Activated CD4-positive, alpha-beta memory T cell treated with anti-CD3 and anti-CD28 coated beads for 36 hours (primary cell): ENCODE results near the gene UBE4A. TPM values are rescaled to one million over a fixed set of nuclear protein-coding genes. Genes with fewer than 3 reads are reported as not detected.

Experiments used
- CTCF ChIA-PET: fragments of 350-600 bp; sonication (Branson Sonifier 250); formaldehyde crosslinking; loops from one replicate; lab custom pipeline; 2021; ENCODE audit warnings: antibody characterized with exemption, inconsistent platforms; lab: Charles Lee
- POLR2A ChIA-PET: fragments of 350-600 bp; sonication (Branson Sonifier 250); formaldehyde crosslinking; loops from one replicate; lab custom pipeline; 2021; ENCODE audit warnings: antibody characterized with exemption; lab: Charles Lee
- DNase-seq: peaks from one replicate; pipeline ENCODE4 v3.0.0-alpha.2; 2020
- H3K27ac Mint-ChIP-seq: one replicate; pipeline ENCODE4 v1.8.0; 2021; ENCODE audit warnings: mixed read lengths
- H3K27me3 Mint-ChIP-seq: one replicate; pipeline ENCODE4 v1.8.0; 2021; ENCODE audit warnings: mixed read lengths
- H3K36me3 Mint-ChIP-seq: one replicate; pipeline ENCODE4 v1.8.0; 2021; ENCODE audit warnings: mixed read lengths
- H3K4me1 Mint-ChIP-seq: one replicate; pipeline ENCODE4 v1.8.0; 2021; ENCODE audit warnings: low read depth, mixed read lengths
- H3K4me3 Mint-ChIP-seq: one replicate; pipeline ENCODE4 v1.8.0; 2021; ENCODE audit warnings: mild to moderate bottlenecking, mixed read lengths
- H3K9me3 Mint-ChIP-seq: one replicate; pipeline ENCODE4 v1.8.0; 2021; ENCODE audit warnings: mixed read lengths
- intact Hi-C: fragments of 100-400 bp; cut with micrococcal nuclease; formaldehyde crosslinking; loops from one replicate; pipeline ENCODE4 v1.15.1; 2023
- total RNA-seq, 2 experiments: library from RNA; stranded (reverse); gene quantifications; one replicate each; pipeline ENCODE4 v1.2.3, GENCODE V29; 2021

UBE4A gene
- total RNA-seq, 2 experiments from 2014 or later, result 39.1 to 40.4 TPM

DNA sequence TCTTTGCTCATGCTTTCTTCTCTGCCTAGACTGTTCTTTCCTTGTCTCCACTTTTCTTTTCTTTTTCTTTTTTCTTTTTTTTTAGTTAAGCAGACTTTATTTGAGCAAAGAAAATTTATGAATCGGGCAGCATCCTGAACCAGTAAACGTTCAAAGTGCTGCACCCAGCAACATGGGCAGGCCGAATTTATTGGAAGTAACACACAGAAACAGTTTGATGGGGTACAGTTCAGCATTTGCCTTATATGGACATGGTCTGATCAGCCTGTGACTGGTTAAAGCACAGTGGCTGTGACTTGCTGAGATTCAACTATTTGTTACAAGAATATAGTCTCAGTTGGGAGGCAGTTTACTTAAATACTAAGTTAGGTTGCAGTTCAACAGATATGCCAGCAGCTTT, 38.9 kb upstream of the UBE4A start:
- intact Hi-C loops, result no loop called here
- H3K36me3 Mint-ChIP-seq, result peaks cover 18% of the 10 kb centered on the region
- ChIA-PET CTCF (no interaction called here), POLR2A (no interaction called here)
- no peaks in the 10 kb centered on the region for H3K9me3 Mint-ChIP-seq
- DNase-seq, result no peak
- H3K4me3 Mint-ChIP-seq, result no peak overlapping the region
- no peaks in the 10 kb centered on the region for H3K27me3 Mint-ChIP-seq
- H3K4me1 Mint-ChIP-seq, result peaks cover 62% of the 10 kb centered on the region
- H3K27ac Mint-ChIP-seq, result no peak overlapping the region

GRCh38 chr11:118321386-118322082, 37.9 kb upstream of the UBE4A start:
- CTCF ChIA-PET, result interaction anchor here (1.2 kb wide), 1 partner anchor 27 kb away, joined by 4 read pairs; no protein-coding TSS in a partner anchor
- peaks cover 11% of the 10 kb centered on the region for H3K36me3 Mint-ChIP-seq
- POLR2A ChIA-PET, result no interaction called here
- peaks cover 52% of the 10 kb centered on the region for H3K4me1 Mint-ChIP-seq
- DNase-seq, result no peak
- H3K9me3 Mint-ChIP-seq, result no peaks in the 10 kb centered on the region
- intact Hi-C loops, result no loop called here
- no peak overlapping the region for H3K4me3 Mint-ChIP-seq
- H3K27ac Mint-ChIP-seq, result no peak overlapping the region
- no peaks in the 10 kb centered on the region for H3K27me3 Mint-ChIP-seq

DNA sequence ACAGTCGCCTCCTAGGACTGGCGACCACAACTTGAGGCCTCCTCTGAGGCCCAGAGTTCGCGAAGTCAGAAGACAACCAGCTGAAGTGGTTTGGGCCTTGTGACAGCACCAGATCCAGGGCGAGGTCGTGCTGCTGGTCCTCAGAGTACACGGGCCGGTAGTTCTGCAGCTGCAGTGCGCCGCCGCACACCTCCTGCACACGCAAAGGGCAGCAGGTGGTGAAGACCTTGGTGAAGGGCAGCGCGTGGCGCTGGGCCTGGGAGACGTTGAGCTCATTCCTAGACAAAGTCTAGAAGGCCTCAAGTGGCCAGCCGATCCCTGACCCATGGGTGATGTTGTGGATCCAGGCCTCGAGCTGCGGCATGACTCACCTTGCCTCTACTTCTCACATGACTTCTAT, 36.7 kb upstream of the UBE4A start:
- CTCF ChIA-PET, result interaction anchor here (1.1 to 1.5 kb wide), 2 partner anchors 31 to 151 kb away, joined by 3 to 5 read pairs; no protein-coding TSS in a partner anchor
- no peak overlapping the region for H3K4me3 Mint-ChIP-seq
- no peak overlapping the region for H3K27ac Mint-ChIP-seq
- no peaks in the 10 kb centered on the region for H3K27me3 Mint-ChIP-seq
- peaks cover 43% of the 10 kb centered on the region for H3K4me1 Mint-ChIP-seq
- DNase-seq, result no peak
- H3K9me3 Mint-ChIP-seq, result no peaks in the 10 kb centered on the region
- peaks cover 4% of the 10 kb centered on the region for H3K36me3 Mint-ChIP-seq
- intact Hi-C loops, result no loop called here
- POLR2A ChIA-PET, result interaction anchor here (1.6 kb wide), 1 partner anchor 17 kb away, joined by 6 read pairs; no protein-coding TSS in a partner anchor

GRCh38 chr11:118325283-118325682, 34.1 kb upstream of the UBE4A start:
- no peaks in the 10 kb centered on the region for H3K27me3 Mint-ChIP-seq

DNA sequence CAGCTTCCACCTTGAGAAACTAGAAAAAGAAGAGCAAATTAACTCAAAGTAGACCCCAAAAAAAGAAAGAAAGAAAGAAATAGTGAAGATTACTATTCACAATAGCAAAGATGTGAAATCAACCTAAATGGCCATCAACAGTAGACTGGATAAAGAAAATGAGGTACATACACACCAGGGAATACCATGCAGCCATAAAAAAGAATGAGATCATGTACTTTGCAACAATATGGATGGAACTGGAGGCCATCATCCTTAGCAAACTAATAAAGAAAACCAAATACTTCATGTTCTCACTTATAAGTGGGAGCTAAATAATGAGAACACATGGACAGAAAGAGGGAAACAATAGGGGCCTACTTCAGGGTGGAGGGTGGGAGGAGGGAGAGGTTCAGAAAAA, 30.7 kb upstream of the UBE4A start:
- Mint-ChIP-seq H3K27me3 (no peaks in the 10 kb centered on the region), H3K4me1 (peaks cover 10% of the 10 kb centered on the region), H3K9me3 (no peaks in the 10 kb centered on the region), H3K4me3 (no peak overlapping the region), H3K36me3 (no peaks in the 10 kb centered on the region), H3K27ac (no peak overlapping the region)
- DNase-seq, result no peak
- ChIA-PET CTCF (interaction anchor here (1.2 kb wide), 1 partner anchor 33 kb away, joined by 3 read pairs; no protein-coding TSS in a partner anchor), POLR2A (no interaction called here)
- intact Hi-C loops, result no loop called here

More at GRCh38 chr11:118325283-118325682, 34.1 kb upstream of the UBE4A start:
- no peak for DNase-seq
- peaks cover 4% of the 10 kb centered on the region for H3K36me3 Mint-ChIP-seq
- POLR2A ChIA-PET, result no interaction called here
- no peak overlapping the region for H3K27ac Mint-ChIP-seq
- peaks cover 23% of the 10 kb centered on the region for H3K4me1 Mint-ChIP-seq
- intact Hi-C loops, result no loop called here
- CTCF ChIA-PET, result no interaction called here
- H3K4me3 Mint-ChIP-seq, result no peak overlapping the region
- no peaks in the 10 kb centered on the region for H3K9me3 Mint-ChIP-seq

DNA sequence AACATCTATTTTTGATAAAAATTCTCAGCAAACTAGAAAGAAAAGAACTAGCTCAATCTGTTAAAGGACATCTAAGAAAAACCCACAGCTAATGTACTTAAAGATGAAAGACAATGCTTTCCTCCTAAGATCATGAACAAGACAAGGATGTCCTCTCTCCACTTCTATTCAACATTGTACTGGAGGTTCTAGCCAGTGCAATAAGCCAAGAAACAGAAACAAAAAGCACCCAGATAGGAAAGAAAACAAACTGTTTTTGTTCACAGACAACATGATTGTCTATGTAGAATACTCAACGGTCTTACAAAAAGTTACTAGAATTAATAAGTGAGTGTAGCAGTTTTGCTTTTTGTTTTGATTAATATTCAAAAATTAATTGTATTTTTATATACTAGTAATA, 24.7 kb upstream of the UBE4A start:
- Mint-ChIP-seq H3K4me1 (peaks cover 43% of the 10 kb centered on the region), H3K4me3 (peak overlapping the region; percentile 51)
- CTCF ChIA-PET, result interaction anchor here (0.6 to 1.1 kb wide), 2 partner anchors 39 to 107 kb away, joined by 3 read pairs; no protein-coding TSS in a partner anchor

GRCh38 chr11:118338637-118339061, 20.8 kb upstream of the UBE4A start:
- ChIA-PET CTCF (interaction anchor here (0.6 to 5.0 kb wide), 7 partner anchors 14 to 140 kb away, joined by 3 to 29 read pairs (median 4); no protein-coding TSS in a partner anchor), POLR2A (interaction anchor here (0.8 to 1.6 kb wide), 6 partner anchors 12 to 140 kb away, joined by 3 to 6 read pairs (median 3); no protein-coding TSS in a partner anchor)
- H3K4me1 Mint-ChIP-seq, result peaks cover 48% of the 10 kb centered on the region
- H3K27ac Mint-ChIP-seq, result peak overlapping the region; percentile 98
- peaks cover 45% of the 10 kb centered on the region for H3K36me3 Mint-ChIP-seq
- DNase-seq, result peak; percentile 95
- intact Hi-C loops, result loop anchor here (1.0 to 2.0 kb wide), 2 partner anchors 32 to 100 kb away; no protein-coding TSS in a partner anchor
- peak overlapping the region; percentile 82 for H3K4me3 Mint-ChIP-seq
- H3K9me3 Mint-ChIP-seq, result no peaks in the 10 kb centered on the region
- no peaks in the 10 kb centered on the region for H3K27me3 Mint-ChIP-seq

More for the DNA sequence above, 24.7 kb upstream of the UBE4A start:
- POLR2A ChIA-PET, result no interaction called here
- Mint-ChIP-seq H3K27ac (peak overlapping the region; percentile 78), H3K36me3 (peaks cover 27% of the 10 kb centered on the region), H3K27me3 (no peaks in the 10 kb centered on the region), H3K9me3 (no peaks in the 10 kb centered on the region)
- DNase-seq, result no peak
- intact Hi-C loops, result no loop called here

- no peaks in the 10 kb centered on the region for H3K9me3 Mint-ChIP-seq
Observed at GRCh38 chr11:118339281-118339961, 20.0 kb upstream of the UBE4A start.

GRCh38 chr11:118340449-118340848, 19.0 kb upstream of the UBE4A start:
- intact Hi-C loops, result loop anchor here (2.0 to 5.0 kb wide), 4 partner anchors 57 to 193 kb away; no protein-coding TSS in a partner anchor
- no peaks in the 10 kb centered on the region for H3K9me3 Mint-ChIP-seq
- DNase-seq, result no peak
- no peaks in the 10 kb centered on the region for H3K27me3 Mint-ChIP-seq
- peak overlapping the region; percentile 82 for H3K4me3 Mint-ChIP-seq
- CTCF ChIA-PET, result interaction anchor here (1.5 to 5.0 kb wide), 3 partner anchors 36 to 49 kb away, joined by 4 to 29 read pairs (median 21); partner anchors contain the start of gene CD3E
- peaks cover 49% of the 10 kb centered on the region for H3K36me3 Mint-ChIP-seq
- POLR2A ChIA-PET, result interaction anchor here (1.0 kb wide), 2 partner anchors 8 to 88 kb away, joined by 3 to 4 read pairs; partner anchors contain the start of gene MPZL3
- peak overlapping the region; percentile 98 for H3K27ac Mint-ChIP-seq
- peaks cover 43% of the 10 kb centered on the region for H3K4me1 Mint-ChIP-seq

More at GRCh38 chr11:118339281-118339961, 20.0 kb upstream of the UBE4A start:
- no peaks in the 10 kb centered on the region for H3K27me3 Mint-ChIP-seq
- peak overlapping the region; percentile 98 for H3K27ac Mint-ChIP-seq
- ChIA-PET CTCF (interaction anchor here (1.0 to 5.0 kb wide), 7 partner anchors 13 to 140 kb away, joined by 4 to 29 read pairs (median 4); no protein-coding TSS in a partner anchor), POLR2A (interaction anchor here (0.8 to 1.6 kb wide), 6 partner anchors 9 to 123 kb away, joined by 3 to 6 read pairs (median 3); partner anchors contain the start of gene MPZL3)
- DNase-seq, result peak; percentile 49
- H3K4me3 Mint-ChIP-seq, result peak overlapping the region; percentile 82
- intact Hi-C loops, result loop anchor here (2.0 kb wide), 1 partner anchor 99 kb away; no protein-coding TSS in a partner anchor
- peaks cover 50% of the 10 kb centered on the region for H3K4me1 Mint-ChIP-seq
- H3K36me3 Mint-ChIP-seq, result peaks cover 47% of the 10 kb centered on the region

GRCh38 chr11:118341261-118341660, 18.1 kb upstream of the UBE4A start:
- CTCF ChIA-PET, result interaction anchor here (1.5 to 5.0 kb wide), 3 partner anchors 31 to 46 kb away, joined by 3 to 29 read pairs (median 21); partner anchors contain the start of gene CD3E
- Mint-ChIP-seq H3K4me3 (peak overlapping the region; percentile 82), H3K9me3 (no peaks in the 10 kb centered on the region), H3K4me1 (peaks cover 46% of the 10 kb centered on the region), H3K36me3 (peaks cover 53% of the 10 kb centered on the region), H3K27me3 (no peaks in the 10 kb centered on the region), H3K27ac (peak overlapping the region; percentile 98)
- intact Hi-C loops, result loop anchor here (2.0 to 5.0 kb wide), 4 partner anchors 56 to 194 kb away; no protein-coding TSS in a partner anchor
- no peak for DNase-seq
- POLR2A ChIA-PET, result interaction anchor here (0.6 to 1.3 kb wide), 4 partner anchors 16 to 159 kb away, joined by 4 to 6 read pairs (median 4); partner anchors contain the start of gene MPZL3
